Embryonic facial prominence (tissue), 1 donor: ENCODE data around the gene RPS2.

Source experiments
- DNase-seq: peaks from one replicate; pipeline ENCODE4 v3.0.0-alpha.2; 2016; ENCODE audit errors: extremely low spot score

The RPS2 gene

GRCh38 chr16:1998852-1999801 lies 34.5 kb upstream of the RPS2 start:
- no peak for DNase-seq

- DNase-seq: no peak
These were observed 33.8 kb upstream of the RPS2 start for GRCh38 chr16:1998360-1998835.

GRCh38 chr16:1997494-1998359 lies 33.1 kb upstream of the RPS2 start:
- no peak for DNase-seq

- no peak for DNase-seq
These were observed 29.1 kb upstream of the RPS2 start for GRCh38 chr16:1993731-1994131.

GRCh38 chr16:1992704-1993317 lies 28.2 kb upstream of the RPS2 start:
- DNase-seq: no peak

- peak; percentile 83 for DNase-seq
These were observed 27.5 kb upstream of the RPS2 start for GRCh38 chr16:1991948-1992703.

GRCh38 chr16:1991588-1991947 lies 26.9 kb upstream of the RPS2 start:
- no peak for DNase-seq

- no peak for DNase-seq
These were observed 26.5 kb upstream of the RPS2 start for GRCh38 chr16:1991135-1991551.

GRCh38 chr16:1990351-1991134 lies 25.9 kb upstream of the RPS2 start:
- no peak for DNase-seq

- no peak for DNase-seq
These were observed 25.4 kb upstream of the RPS2 start for GRCh38 chr16:1990101-1990350.

- DNase-seq: no peak
These were observed 24.8 kb upstream of the RPS2 start, which contains the start of gene SYNGR3 for GRCh38 chr16:1989209-1990100. Gene SYNGR3 (plus strand): TSS chr16:1989970. CDS start chr16:1990103, 133 bp downstream.

- DNase-seq: no peak
These were observed 22.6 kb upstream of the RPS2 start for GRCh38 chr16:1987198-1987597.

- DNase-seq: no peak
These were observed 21.0 kb upstream of the RPS2 start for GRCh38 chr16:1985466-1986150.

GRCh38 chr16:1984347-1985225 lies 20.0 kb upstream of the RPS2 start:
- DNase-seq: no peak

- DNase-seq: no peak
These were observed 19.1 kb upstream of the RPS2 start, which contains the start of gene GFER for GRCh38 chr16:1983544-1984346. Gene GFER (plus strand): TSS chr16:1984193. CDS start chr16:1984219, 26 bp downstream.

- DNase-seq: no peak
These were observed 18.4 kb upstream of the RPS2 start for GRCh38 chr16:1982991-1983543.

GRCh38 chr16:1982013-1982433 lies 17.4 kb upstream of the RPS2 start:
- DNase-seq: no peak
